ENCODE data around the gene LGALS14.

DNA sequence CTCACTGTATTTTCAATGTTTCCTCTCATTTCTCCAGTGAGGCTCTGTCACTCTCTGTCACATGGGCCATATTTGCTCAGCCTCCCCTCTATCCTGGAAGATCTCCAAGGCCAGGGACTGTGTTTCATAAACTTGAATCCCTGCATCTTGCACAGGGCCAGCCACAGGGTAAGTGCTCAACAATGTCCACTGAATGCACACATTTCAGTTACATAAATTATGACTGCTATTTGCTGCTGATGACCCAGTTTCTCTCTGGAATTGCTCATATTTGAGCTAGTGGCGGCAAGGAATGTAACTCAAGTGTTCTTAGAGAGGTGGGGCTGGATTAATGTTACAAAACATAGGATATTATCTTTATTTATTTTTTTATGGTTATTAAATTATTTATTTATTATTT is 27.4 kb downstream of the LGALS14 start:
- TF ChIP-seq CTCF (IDR thresholded peaks at IDR 0.05) (no peak), POLR2A (IDR thresholded peaks at IDR 0.05) (no peak)
